ENCODE data around the gene CFAP20DC. TPM values are rescaled to one million over a fixed set of nuclear protein-coding genes. Genes with fewer than 3 reads are reported as not detected.

The CFAP20DC gene
- total and polyA plus RNA-seq, 2 experiments from 2014 or later: 2.2 to 2.3 TPM

DNA sequence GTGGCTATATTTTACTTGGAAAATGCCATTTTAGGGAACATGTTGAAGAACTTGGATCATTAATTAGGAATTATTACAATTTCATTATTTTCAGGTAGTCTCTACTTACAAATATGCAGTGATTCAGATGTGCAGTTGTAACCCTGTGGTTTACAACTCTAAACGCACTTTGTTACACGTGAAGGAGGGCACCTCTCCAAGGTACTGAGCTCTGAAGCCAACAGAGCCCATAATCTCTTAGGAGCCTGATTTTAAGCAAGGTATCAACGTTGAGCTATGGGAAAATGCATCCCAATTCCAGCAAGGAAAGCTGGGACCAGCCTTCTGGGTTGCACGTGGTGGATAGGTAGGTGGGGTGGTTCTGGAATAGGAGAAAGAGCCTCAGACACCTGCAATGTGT, 301.8 kb downstream of the CFAP20DC start:
- no peaks in the 10 kb centered on the region for H3K79me2 ChIP-seq
- no peak for DNase-seq (ENCODE audit: low spot score)
- no peaks in the 10 kb centered on the region for H4K20me1 ChIP-seq (ENCODE audit: insufficient read depth, poor library complexity, severe bottlenecking)
- H3K9me3 ChIP-seq (ENCODE audit: low read depth): no peaks in the 10 kb centered on the region
- no peaks in the 10 kb centered on the region for H3K9me2 ChIP-seq (replicated peaks; ENCODE audit: insufficient read depth)
- H3K27me3 ChIP-seq: no peaks in the 10 kb centered on the region
- WGBS (ENCODE audit: low lambda C conversion rate, missing lambda C conversion rate): 54% methylated on average over 4 of the region's 4 CpGs
- no peak overlapping the region for H3K4me2 ChIP-seq
- no peak overlapping the region for H3K27ac ChIP-seq
- H2AFZ ChIP-seq: no peak overlapping the region
- H3K4me1 ChIP-seq (ENCODE audit: insufficient read depth): no peaks in the 10 kb centered on the region
- H3K36me3 ChIP-seq (replicated peaks; ENCODE audit: insufficient read depth, low read depth): no peaks in the 10 kb centered on the region
- TF ChIP-seq EZH2 (IDR thresholded peaks at IDR 0.05; ENCODE audit: borderline replicate concordance) (no peak), EZH2phosphoT487 (IDR thresholded peaks at IDR 0.05; ENCODE audit: low read depth, severe bottlenecking, unreplicated experiment) (no peak)
- TF ChIP-seq, protein P1, sequence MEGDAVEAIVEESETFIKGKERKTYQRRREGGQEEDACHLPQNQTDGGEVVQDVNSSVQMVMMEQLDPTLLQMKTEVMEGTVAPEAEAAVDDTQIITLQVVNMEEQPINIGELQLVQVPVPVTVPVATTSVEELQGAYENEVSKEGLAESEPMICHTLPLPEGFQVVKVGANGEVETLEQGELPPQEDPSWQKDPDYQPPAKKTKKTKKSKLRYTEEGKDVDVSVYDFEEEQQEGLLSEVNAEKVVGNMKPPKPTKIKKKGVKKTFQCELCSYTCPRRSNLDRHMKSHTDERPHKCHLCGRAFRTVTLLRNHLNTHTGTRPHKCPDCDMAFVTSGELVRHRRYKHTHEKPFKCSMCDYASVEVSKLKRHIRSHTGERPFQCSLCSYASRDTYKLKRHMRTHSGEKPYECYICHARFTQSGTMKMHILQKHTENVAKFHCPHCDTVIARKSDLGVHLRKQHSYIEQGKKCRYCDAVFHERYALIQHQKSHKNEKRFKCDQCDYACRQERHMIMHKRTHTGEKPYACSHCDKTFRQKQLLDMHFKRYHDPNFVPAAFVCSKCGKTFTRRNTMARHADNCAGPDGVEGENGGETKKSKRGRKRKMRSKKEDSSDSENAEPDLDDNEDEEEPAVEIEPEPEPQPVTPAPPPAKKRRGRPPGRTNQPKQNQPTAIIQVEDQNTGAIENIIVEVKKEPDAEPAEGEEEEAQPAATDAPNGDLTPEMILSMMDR (IDR thresholded peaks at IDR 0.05; ENCODE audit: poor library complexity): no peak
- no peak overlapping the region for H3K4me3 ChIP-seq

DNA sequence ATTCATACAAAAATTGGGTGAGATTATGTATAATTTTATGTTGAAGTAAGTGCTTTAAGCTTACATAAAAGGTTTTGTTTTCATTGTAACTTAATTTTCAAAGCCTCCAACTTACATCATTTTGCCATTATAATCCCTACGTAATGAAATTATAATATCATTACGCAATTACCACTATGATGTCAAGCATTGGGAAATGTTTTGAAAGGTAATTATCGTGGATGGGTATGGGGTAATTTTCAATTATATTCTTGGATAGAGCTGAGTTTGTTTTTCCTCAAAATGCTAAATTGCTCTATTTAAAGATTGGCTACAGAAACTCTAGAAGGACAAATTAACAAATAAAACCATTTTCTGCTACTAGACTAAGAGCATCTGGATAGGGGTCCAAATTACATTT, 303.1 kb downstream of the CFAP20DC start:
- Histone ChIP-seq H3K36me3 (replicated peaks; ENCODE audit: insufficient read depth, low read depth) (no peaks in the 10 kb centered on the region), H3K9me3 (ENCODE audit: low read depth) (no peaks in the 10 kb centered on the region), H4K20me1 (ENCODE audit: insufficient read depth, poor library complexity, severe bottlenecking) (no peaks in the 10 kb centered on the region), H3K79me2 (no peaks in the 10 kb centered on the region), H3K4me1 (ENCODE audit: insufficient read depth) (no peaks in the 10 kb centered on the region), H3K9me2 (replicated peaks; ENCODE audit: insufficient read depth) (no peaks in the 10 kb centered on the region), H3K27ac (no peak overlapping the region), H3K27me3 (no peaks in the 10 kb centered on the region), H3K4me2 (no peak overlapping the region), H3K4me3 (no peak overlapping the region), H2AFZ (no peak overlapping the region)
- no peak for DNase-seq (ENCODE audit: low spot score)
- TF ChIP-seq EZH2 (IDR thresholded peaks at IDR 0.05; ENCODE audit: borderline replicate concordance) (no peak), EZH2phosphoT487 (IDR thresholded peaks at IDR 0.05; ENCODE audit: low read depth, severe bottlenecking, unreplicated experiment) (no peak)
- TF ChIP-seq, protein P1 (IDR thresholded peaks at IDR 0.05; ENCODE audit: poor library complexity): no peak
- 98% methylated on average over 3 of the region's 3 CpGs for WGBS (ENCODE audit: low lambda C conversion rate, missing lambda C conversion rate)

DNA sequence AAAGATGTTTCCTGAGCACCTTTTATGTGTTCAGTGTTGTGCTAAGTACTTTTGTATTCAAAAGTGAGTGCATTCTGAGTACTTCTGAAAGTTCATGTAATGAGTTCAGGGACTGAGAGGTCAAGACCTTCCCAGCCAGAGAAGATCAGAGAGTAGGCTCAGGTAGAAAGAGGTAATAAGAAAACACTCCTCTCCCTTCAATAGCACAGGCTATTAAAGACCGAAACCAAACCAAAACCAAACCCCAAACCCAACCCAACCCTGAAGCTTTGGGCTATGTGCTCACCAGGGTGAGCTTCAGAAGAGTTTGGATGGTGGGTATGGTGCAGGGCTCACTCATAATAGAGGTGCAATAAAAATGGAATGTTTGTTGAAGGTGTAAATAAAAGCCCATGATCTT, 306.5 kb downstream of the CFAP20DC start:
- Histone ChIP-seq H3K4me3 (no peak overlapping the region), H3K27ac (no peak overlapping the region), H3K9me3 (ENCODE audit: low read depth) (no peaks in the 10 kb centered on the region), H3K79me2 (no peaks in the 10 kb centered on the region), H3K4me1 (ENCODE audit: insufficient read depth) (no peaks in the 10 kb centered on the region), H2AFZ (no peak overlapping the region), H3K36me3 (replicated peaks; ENCODE audit: insufficient read depth, low read depth) (no peaks in the 10 kb centered on the region), H4K20me1 (ENCODE audit: insufficient read depth, poor library complexity, severe bottlenecking) (no peaks in the 10 kb centered on the region), H3K27me3 (no peaks in the 10 kb centered on the region), H3K9me2 (replicated peaks; ENCODE audit: insufficient read depth) (no peaks in the 10 kb centered on the region), H3K4me2 (no peak overlapping the region)
- no peak for TF ChIP-seq EZH2phosphoT487 (IDR thresholded peaks at IDR 0.05; ENCODE audit: low read depth, severe bottlenecking, unreplicated experiment)
- WGBS (ENCODE audit: low lambda C conversion rate, missing lambda C conversion rate): 96% methylated on average over 1 of the region's 1 CpG
- DNase-seq (ENCODE audit: low spot score): no peak

DNA sequence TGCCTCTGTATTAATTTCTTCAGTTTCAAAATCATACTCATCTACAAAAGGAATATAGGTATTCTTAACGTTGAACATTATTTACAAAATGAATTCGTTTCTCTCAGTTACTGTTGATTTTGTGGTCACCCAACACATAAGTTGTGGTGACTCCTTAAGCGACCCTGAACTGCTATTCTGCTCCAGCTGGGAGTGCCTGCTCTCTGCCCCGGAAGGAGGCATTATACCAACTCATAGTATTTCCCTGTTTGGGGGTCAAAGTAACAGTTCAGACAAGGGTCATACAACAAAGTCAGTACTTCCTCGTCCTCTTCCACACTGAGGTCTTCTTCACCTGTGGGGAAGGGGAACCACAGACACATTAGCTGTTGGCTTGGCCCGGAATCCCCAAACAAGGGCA, 307.6 kb downstream of the CFAP20DC start:
- no peak overlapping the region for H3K27ac ChIP-seq
- no peaks in the 10 kb centered on the region for H3K79me2 ChIP-seq
- H3K36me3 ChIP-seq (replicated peaks; ENCODE audit: insufficient read depth, low read depth): no peaks in the 10 kb centered on the region
- TF ChIP-seq, protein P1 (IDR thresholded peaks at IDR 0.05; ENCODE audit: poor library complexity): no peak
- H3K9me3 ChIP-seq (ENCODE audit: low read depth): no peaks in the 10 kb centered on the region
- H3K4me3 ChIP-seq: no peak overlapping the region
- no peaks in the 10 kb centered on the region for H3K27me3 ChIP-seq
- no peaks in the 10 kb centered on the region for H3K9me2 ChIP-seq (replicated peaks; ENCODE audit: insufficient read depth)
- no peaks in the 10 kb centered on the region for H4K20me1 ChIP-seq (ENCODE audit: insufficient read depth, poor library complexity, severe bottlenecking)
- no peak overlapping the region for H3K4me2 ChIP-seq
- no peaks in the 10 kb centered on the region for H3K4me1 ChIP-seq (ENCODE audit: insufficient read depth)
- DNase-seq (ENCODE audit: low spot score): no peak
- H2AFZ ChIP-seq: no peak overlapping the region
- 87% methylated on average over 6 of the region's 6 CpGs for whole genome bisulfite sequencing (ENCODE audit: low lambda C conversion rate, missing lambda C conversion rate)
